ENCODE measurements around the gene KANK3.

Gene KANK3

GRCh38 chr19:8370176-8371010 lies 27.3 kb upstream of the KANK3 start:
- no peak for DNase-seq
- Histone ChIP-seq H3K27me3 (replicated peaks in 2 of 5; ENCODE audit: control insufficient read depth in 4 of 5, insufficient read depth in 5 of 5, low read length in 4 of 5) (peaks cover 0 to 28% (median 12%) of the 10 kb centered on the region in 5 experiments), H3K4me3 (ENCODE audit: control insufficient read depth in 1 of 7, extremely low read depth in 1 of 7, insufficient read depth in 4 of 7, low read depth in 2 of 7, low read length in 6 of 7) (no peak overlapping the region), H3K4me1 (ENCODE audit: control extremely low read depth in 1 of 4, control insufficient read depth in 4 of 4, insufficient read depth in 4 of 4, low read length in 3 of 4) (peaks cover 0 to 24% (median 20%) of the 10 kb centered on the region in 4 experiments), H3K27ac (ENCODE audit: insufficient read depth in 1 of 2, low read depth in 1 of 2, low read length in 2 of 2, poor library complexity in 1 of 2, severe bottlenecking in 2 of 2) (no peak overlapping the region), H3K9me3 (ENCODE audit: control extremely low read depth in 1 of 5, control insufficient read depth in 4 of 5, insufficient read depth in 2 of 5, low read depth in 1 of 5, low read length in 4 of 5) (no peaks in the 10 kb centered on the region), H3K36me3 (ENCODE audit: control insufficient read depth in 4 of 4, insufficient read depth in 4 of 4, low read length in 3 of 4) (peaks cover 0 to 6% (median 0%) of the 10 kb centered on the region in 4 experiments)
- POLR2A ChIA-PET: no interaction called here
- CTCF ChIA-PET: interaction anchor here (0.8 to 2.1 kb wide), 5 partner anchors 12 to 17 kb away, joined by 3 to 10 read pairs (median 3); no protein-coding TSS in a partner anchor
- 95% methylated on average over 10 of the region's 19 CpGs for WGBS (ENCODE audit: insufficient coverage)

- Histone ChIP-seq H3K4me3 (ENCODE audit: control insufficient read depth in 1 of 7, extremely low read depth in 1 of 7, insufficient read depth in 4 of 7, low read depth in 2 of 7, low read length in 6 of 7) (peak overlapping the region in 2 of 7 experiments; percentile 1 to 28), H3K36me3 (ENCODE audit: control insufficient read depth in 4 of 4, insufficient read depth in 4 of 4, low read length in 3 of 4) (no peaks in the 10 kb centered on the region), H3K27ac (ENCODE audit: insufficient read depth in 1 of 2, low read depth in 1 of 2, low read length in 2 of 2, poor library complexity in 1 of 2, severe bottlenecking in 2 of 2) (no peak overlapping the region), H3K9me3 (ENCODE audit: control extremely low read depth in 1 of 5, control insufficient read depth in 4 of 5, insufficient read depth in 2 of 5, low read depth in 1 of 5, low read length in 4 of 5) (no peaks in the 10 kb centered on the region), H3K4me1 (ENCODE audit: control extremely low read depth in 1 of 4, control insufficient read depth in 4 of 4, insufficient read depth in 4 of 4, low read length in 3 of 4) (peaks cover 0 to 41% (median 31%) of the 10 kb centered on the region in 4 experiments), H3K27me3 (replicated peaks in 2 of 5; ENCODE audit: control insufficient read depth in 4 of 5, insufficient read depth in 5 of 5, low read length in 4 of 5) (peaks cover 0 to 54% (median 21%) of the 10 kb centered on the region in 5 experiments)
- DNase-seq: no peak
- POLR2A ChIA-PET: interaction anchor here (1.6 kb wide), 1 partner anchor 22 kb away, joined by 4 read pairs; the partner anchor contains the start of gene RAB11B
- 27% methylated on average over 18 of the region's 23 CpGs for WGBS (ENCODE audit: insufficient coverage)
- CTCF ChIA-PET: interaction anchor here (0.7 to 1.6 kb wide), 3 partner anchors 10 to 77 kb away, joined by 3 to 7 read pairs (median 3); partner anchors contain the start of gene HNRNPM
These were observed 24.4 kb upstream of the KANK3 start for GRCh38 chr19:8367327-8368001.

- POLR2A ChIA-PET: interaction anchor here (1.6 kb wide), 1 partner anchor 23 kb away, joined by 4 read pairs; the partner anchor contains the start of gene RAB11B
- WGBS (ENCODE audit: insufficient coverage): 82% methylated on average over 8 of the region's 13 CpGs
- Histone ChIP-seq H3K9me3 (ENCODE audit: control extremely low read depth in 1 of 5, control insufficient read depth in 4 of 5, insufficient read depth in 2 of 5, low read depth in 1 of 5, low read length in 4 of 5) (no peaks in the 10 kb centered on the region), H3K4me1 (ENCODE audit: control extremely low read depth in 1 of 4, control insufficient read depth in 4 of 4, insufficient read depth in 4 of 4, low read length in 3 of 4) (peaks cover 0 to 45% (median 33%) of the 10 kb centered on the region in 4 experiments), H3K36me3 (ENCODE audit: control insufficient read depth in 4 of 4, insufficient read depth in 4 of 4, low read length in 3 of 4) (no peaks in the 10 kb centered on the region), H3K4me3 (ENCODE audit: control insufficient read depth in 1 of 7, extremely low read depth in 1 of 7, insufficient read depth in 4 of 7, low read depth in 2 of 7, low read length in 6 of 7) (no peak overlapping the region), H3K27me3 (replicated peaks in 2 of 5; ENCODE audit: control insufficient read depth in 4 of 5, insufficient read depth in 5 of 5, low read length in 4 of 5) (peaks cover 0 to 59% (median 21%) of the 10 kb centered on the region in 5 experiments), H3K27ac (ENCODE audit: insufficient read depth in 1 of 2, low read depth in 1 of 2, low read length in 2 of 2, poor library complexity in 1 of 2, severe bottlenecking in 2 of 2) (no peak overlapping the region)
- CTCF ChIA-PET: interaction anchor here (1.6 kb wide), 1 partner anchor 13 kb away, joined by 7 read pairs; no protein-coding TSS in a partner anchor
- no peak for DNase-seq
These were observed 23.9 kb upstream of the KANK3 start for GRCh38 chr19:8366961-8367326.

- Histone ChIP-seq H3K27ac (ENCODE audit: insufficient read depth in 1 of 2, low read depth in 1 of 2, low read length in 2 of 2, poor library complexity in 1 of 2, severe bottlenecking in 2 of 2) (no peak overlapping the region), H3K4me1 (ENCODE audit: control extremely low read depth in 1 of 4, control insufficient read depth in 4 of 4, insufficient read depth in 4 of 4, low read length in 3 of 4) (peaks cover 0 to 42% (median 30%) of the 10 kb centered on the region in 4 experiments), H3K27me3 (replicated peaks in 2 of 5; ENCODE audit: control insufficient read depth in 4 of 5, insufficient read depth in 5 of 5, low read length in 4 of 5) (peaks cover 0 to 62% (median 21%) of the 10 kb centered on the region in 5 experiments), H3K36me3 (ENCODE audit: control insufficient read depth in 4 of 4, insufficient read depth in 4 of 4, low read length in 3 of 4) (no peaks in the 10 kb centered on the region), H3K4me3 (ENCODE audit: control insufficient read depth in 1 of 7, extremely low read depth in 1 of 7, insufficient read depth in 4 of 7, low read depth in 2 of 7, low read length in 6 of 7) (no peak overlapping the region), H3K9me3 (ENCODE audit: control extremely low read depth in 1 of 5, control insufficient read depth in 4 of 5, insufficient read depth in 2 of 5, low read depth in 1 of 5, low read length in 4 of 5) (no peaks in the 10 kb centered on the region)
- 99% methylated on average over 11 of the region's 11 CpGs for WGBS (ENCODE audit: insufficient coverage)
- CTCF ChIA-PET: interaction anchor here (3.4 kb wide), 1 partner anchor 11 kb away, joined by 21 read pairs; no protein-coding TSS in a partner anchor
- POLR2A ChIA-PET: interaction anchor here (1.6 kb wide), 1 partner anchor 24 kb away, joined by 4 read pairs; the partner anchor contains the start of gene RAB11B
- DNase-seq: no peak
These were observed 23.1 kb upstream of the KANK3 start for GRCh38 chr19:8366121-8366581.

- peak within 1 kb of the TSS in 5 of 7 experiments; percentile 25 to 71 (median 48) for H3K4me3 ChIP-seq (ENCODE audit: control insufficient read depth in 1 of 7, extremely low read depth in 1 of 7, insufficient read depth in 4 of 7, low read depth in 2 of 7, low read length in 6 of 7)
- POLR2A ChIA-PET: interaction anchor here (0.6 kb wide), 1 partner anchor 71 kb away, joined by 3 read pairs; no protein-coding TSS in a partner anchor
- H3K9me3 ChIP-seq (ENCODE audit: control extremely low read depth in 1 of 5, control insufficient read depth in 4 of 5, insufficient read depth in 2 of 5, low read depth in 1 of 5, low read length in 4 of 5): no peaks in the 10 kb centered on the region
- CTCF ChIA-PET: interaction anchor here (3.4 kb wide), 1 partner anchor 9 kb away, joined by 21 read pairs; no protein-coding TSS in a partner anchor
- no peaks in the 10 kb centered on the region for H3K36me3 ChIP-seq (ENCODE audit: control insufficient read depth in 4 of 4, insufficient read depth in 4 of 4, low read length in 3 of 4)
- WGBS (ENCODE audit: insufficient coverage): 1% methylated on average over 68 of the region's 81 CpGs
- peaks cover 0 to 62% (median 21%) of the 10 kb centered on the region in 5 experiments for H3K27me3 ChIP-seq (replicated peaks in 2 of 5; ENCODE audit: control insufficient read depth in 4 of 5, insufficient read depth in 5 of 5, low read length in 4 of 5)
- DNase-seq: peak in 2 of 3 donors; percentile 50 to 61
- H3K27ac ChIP-seq (ENCODE audit: insufficient read depth in 1 of 2, low read depth in 1 of 2, low read length in 2 of 2, poor library complexity in 1 of 2, severe bottlenecking in 2 of 2): no peak within 1 kb of the TSS
- peaks cover 0 to 37% (median 26%) of the 10 kb centered on the region in 4 experiments for H3K4me1 ChIP-seq (ENCODE audit: control extremely low read depth in 1 of 4, control insufficient read depth in 4 of 4, insufficient read depth in 4 of 4, low read length in 3 of 4)
These were observed 21.0 kb upstream of the KANK3 start, which contains the start of gene ANGPTL4 for GRCh38 chr19:8363803-8364771. Gene ANGPTL4, plus strand, starts transcription at chr19:8364155. Its CDS starts 167 bp downstream, at chr19:8364322.
